ENCODE results near the gene PLEKHN1.

Gene PLEKHN1

DNA sequence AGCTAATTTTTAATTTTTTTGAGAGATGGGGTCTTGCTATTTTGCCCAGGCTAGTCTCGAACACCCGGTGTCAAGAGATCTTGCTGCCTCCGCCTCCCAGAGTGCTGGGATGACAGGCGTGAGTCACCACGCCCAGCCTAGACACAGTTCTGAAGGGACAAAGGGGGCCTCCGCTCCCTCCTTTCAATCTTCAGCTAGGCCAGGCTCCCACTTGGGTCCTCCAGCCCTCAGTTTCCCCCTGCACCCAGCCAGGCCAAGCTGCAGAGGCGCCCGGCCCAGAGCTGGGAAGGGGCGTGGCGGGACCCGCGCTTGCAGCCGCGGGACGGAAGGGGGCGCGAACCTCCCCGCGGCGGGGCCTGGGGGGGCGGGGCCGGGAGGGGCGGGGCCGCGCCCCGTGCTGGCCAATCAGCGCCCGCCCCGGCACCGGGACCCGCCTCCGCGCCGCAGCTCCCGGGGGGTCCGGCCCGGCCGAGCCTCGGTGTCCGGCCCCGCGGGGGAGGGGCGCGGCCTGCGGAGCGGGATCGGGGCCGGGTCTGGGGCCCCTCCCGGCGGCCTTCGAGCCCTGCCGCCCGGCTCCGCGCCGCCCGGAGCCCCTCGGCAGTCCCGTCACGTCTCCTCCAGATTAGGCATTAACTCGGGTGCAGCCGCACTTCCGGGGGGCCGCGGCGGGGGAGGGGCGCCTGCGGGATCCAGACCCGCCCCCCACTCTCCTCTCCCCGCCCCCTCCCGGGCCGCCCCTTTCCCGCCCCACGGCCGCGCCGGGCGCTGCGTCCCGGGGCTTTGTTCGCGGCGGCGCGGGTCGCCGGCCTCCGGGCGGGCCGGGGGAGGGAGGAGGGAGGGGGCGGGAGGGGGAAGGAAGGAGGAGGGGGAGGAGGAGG is 53.1 kb downstream of the PLEKHN1 start:
- no peaks in the 10 kb centered on the region for H3K9me3 ChIP-seq (ENCODE audit: low read length)
- no peaks in the 10 kb centered on the region for H4K20me1 ChIP-seq (ENCODE audit: insufficient read depth, low read length)
- peak overlapping the region; percentile 41 for H3K4me2 ChIP-seq (ENCODE audit: low read length)
- no peak overlapping the region for H2AFZ ChIP-seq (ENCODE audit: low read length)
- H3K4me1 ChIP-seq (ENCODE audit: insufficient read depth, low read length, severe bottlenecking): peaks cover 12% of the 10 kb centered on the region
- peak overlapping the region; percentile 53 for H3K4me3 ChIP-seq (ENCODE audit: low read depth, low read length, poor library complexity, severe bottlenecking)
- H3K27ac ChIP-seq (ENCODE audit: low read depth, low read length, poor library complexity, severe bottlenecking): no peak overlapping the region
- peak overlapping the region; percentile 48; the same call in 1 of the 2 replicates for H3K9ac ChIP-seq (ENCODE audit: low read length)
- peaks cover 16% of the 10 kb centered on the region; the same call in 1 of the 2 replicates for H3K27me3 ChIP-seq (ENCODE audit: insufficient read depth, low read length)
- TF ChIP-seq CTCF (IDR thresholded peaks at IDR 0.05; ENCODE audit: low read length) (peak; percentile 18; the same call in 1 of the 2 replicates), EZH2 (IDR thresholded peaks at IDR 0.05; ENCODE audit: borderline replicate concordance, low read length) (no peak)
- no peaks in the 10 kb centered on the region for H3F3A ChIP-seq (ENCODE audit: insufficient read depth, low read length)
- no peaks in the 10 kb centered on the region for H3K79me2 ChIP-seq (ENCODE audit: insufficient read depth, low read length)
- no peaks in the 10 kb centered on the region for H3K9me2 ChIP-seq (ENCODE audit: low read depth, low read length)
- no peaks in the 10 kb centered on the region for H3K36me3 ChIP-seq (ENCODE audit: insufficient read depth, low read length)

GRCh38 chr1:1020000-1020404 is 53.7 kb downstream of the PLEKHN1 start, which contains the start of gene AGRN:
Gene AGRN, plus strand, starts transcription at chr1:1020120. Its CDS starts 53 bp downstream, at chr1:1020173.
- TF ChIP-seq EZH2 (IDR thresholded peaks at IDR 0.05; ENCODE audit: borderline replicate concordance, low read length) (no peak), CTCF (IDR thresholded peaks at IDR 0.05; ENCODE audit: low read length) (no peak)
- H3F3A ChIP-seq (ENCODE audit: insufficient read depth, low read length): no peaks in the 10 kb centered on the region
- peak within 1 kb of the TSS; percentile 51; the same call in 1 of the 2 replicates for H3K9ac ChIP-seq (ENCODE audit: low read length)
- H3K9me3 ChIP-seq (ENCODE audit: low read length): no peaks in the 10 kb centered on the region
- peaks cover 16% of the 10 kb centered on the region; the same call in 1 of the 2 replicates for H3K27me3 ChIP-seq (ENCODE audit: insufficient read depth, low read length)
- no peak within 1 kb of the TSS for H3K27ac ChIP-seq (ENCODE audit: low read depth, low read length, poor library complexity, severe bottlenecking)
- no peaks in the 10 kb centered on the region for H3K9me2 ChIP-seq (ENCODE audit: low read depth, low read length)
- peak within 1 kb of the TSS; percentile 81 for H3K4me2 ChIP-seq (ENCODE audit: low read length)
- H3K79me2 ChIP-seq (ENCODE audit: insufficient read depth, low read length): no peaks in the 10 kb centered on the region
- H3K4me3 ChIP-seq (ENCODE audit: low read depth, low read length, poor library complexity, severe bottlenecking): peak within 1 kb of the TSS; percentile 61
- no peak within 1 kb of the TSS for H2AFZ ChIP-seq (ENCODE audit: low read length)
- H4K20me1 ChIP-seq (ENCODE audit: insufficient read depth, low read length): no peaks in the 10 kb centered on the region
- peaks cover 6% of the 10 kb centered on the region for H3K4me1 ChIP-seq (ENCODE audit: insufficient read depth, low read length, severe bottlenecking)
- no peaks in the 10 kb centered on the region for H3K36me3 ChIP-seq (ENCODE audit: insufficient read depth, low read length)

DNA sequence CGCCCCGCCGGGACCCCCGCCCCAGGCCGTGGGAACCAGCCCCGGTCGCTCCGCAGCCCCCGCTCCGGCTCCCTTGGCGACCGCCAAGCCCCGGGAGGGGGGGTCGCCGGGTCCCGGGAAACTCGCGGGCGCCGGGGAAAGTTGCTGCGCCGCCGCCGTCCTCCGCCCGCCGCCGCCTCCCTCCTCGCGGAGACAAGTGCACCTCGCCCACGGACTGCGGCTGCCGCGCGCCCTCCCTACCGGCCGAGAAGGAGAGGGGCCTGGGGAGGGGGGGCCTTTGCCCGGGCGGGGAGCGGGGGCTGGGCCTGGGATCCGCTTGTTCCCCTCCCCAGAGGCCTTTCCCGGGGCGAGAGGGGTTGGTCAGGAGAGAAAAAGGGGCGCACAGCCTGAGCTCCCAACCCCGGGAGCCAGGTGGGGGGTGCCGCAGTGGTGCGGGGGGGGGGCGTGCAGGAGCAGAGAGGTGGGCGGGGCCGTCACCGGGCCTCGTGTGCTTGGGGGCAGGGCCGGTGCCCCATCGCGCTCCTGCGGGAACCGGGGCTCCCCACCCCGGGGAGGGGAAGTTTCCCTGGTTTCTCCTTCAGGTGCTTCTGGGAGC is 54.2 kb downstream of the PLEKHN1 start:
- peak overlapping the region; percentile 51; the same call in 1 of the 2 replicates for H3K9ac ChIP-seq (ENCODE audit: low read length)
- TF ChIP-seq CTCF (IDR thresholded peaks at IDR 0.05; ENCODE audit: low read length) (no peak), EZH2 (IDR thresholded peaks at IDR 0.05; ENCODE audit: borderline replicate concordance, low read length) (no peak)
- H2AFZ ChIP-seq (ENCODE audit: low read length): no peak overlapping the region
- no peaks in the 10 kb centered on the region for H4K20me1 ChIP-seq (ENCODE audit: insufficient read depth, low read length)
- peak overlapping the region; percentile 61 for H3K4me3 ChIP-seq (ENCODE audit: low read depth, low read length, poor library complexity, severe bottlenecking)
- no peaks in the 10 kb centered on the region for H3K36me3 ChIP-seq (ENCODE audit: insufficient read depth, low read length)
- no peaks in the 10 kb centered on the region for H3F3A ChIP-seq (ENCODE audit: insufficient read depth, low read length)
- H3K27me3 ChIP-seq (ENCODE audit: insufficient read depth, low read length): peaks cover 16% of the 10 kb centered on the region; the same call in 1 of the 2 replicates
- H3K9me2 ChIP-seq (ENCODE audit: low read depth, low read length): no peaks in the 10 kb centered on the region
- no peaks in the 10 kb centered on the region for H3K79me2 ChIP-seq (ENCODE audit: insufficient read depth, low read length)
- no peak overlapping the region for H3K27ac ChIP-seq (ENCODE audit: low read depth, low read length, poor library complexity, severe bottlenecking)
- H3K9me3 ChIP-seq (ENCODE audit: low read length): no peaks in the 10 kb centered on the region
- peaks cover 4% of the 10 kb centered on the region for H3K4me1 ChIP-seq (ENCODE audit: insufficient read depth, low read length, severe bottlenecking)
- H3K4me2 ChIP-seq (ENCODE audit: low read length): peak overlapping the region; percentile 81
